ENCODE results near the gene HS1BP3.

HS1BP3 gene

GRCh38 chr2:20617892-20618467, 32.9 kb downstream of the HS1BP3 start:
- no peak for DNase-seq (ENCODE audit: low read depth, low spot score)

GRCh38 chr2:20617081-20617575, 33.8 kb downstream of the HS1BP3 start:
- peak; percentile 80 for DNase-seq (ENCODE audit: low read depth, low spot score)

DNA sequence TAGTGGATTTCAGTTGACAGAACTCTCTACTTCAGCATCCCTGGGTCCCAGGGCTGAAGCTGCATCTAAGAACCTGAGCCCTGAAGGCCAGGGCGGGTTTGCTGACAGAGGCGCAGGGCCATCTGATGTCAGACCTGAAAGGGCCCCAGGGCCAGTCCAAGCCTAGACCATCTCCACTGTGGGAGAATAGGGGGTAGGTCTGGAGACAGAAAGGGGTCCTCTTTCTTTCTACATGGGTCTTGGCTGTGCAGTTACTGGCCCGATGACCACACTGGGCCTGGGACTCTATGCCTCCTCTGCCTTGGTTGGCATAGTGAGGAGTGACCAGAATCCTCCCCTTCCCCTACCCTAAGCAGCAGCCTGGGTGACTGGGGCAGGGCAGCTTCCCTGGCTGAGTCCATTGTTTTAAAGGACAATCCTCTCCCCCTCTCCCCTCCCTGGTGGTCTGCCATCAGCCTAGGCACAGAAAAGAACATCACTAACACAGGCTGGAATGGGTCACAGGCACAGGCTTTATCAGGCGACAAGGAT, 34.5 kb downstream of the HS1BP3 start:
- DNase-seq (ENCODE audit: low read depth, low spot score): no peak

DNA sequence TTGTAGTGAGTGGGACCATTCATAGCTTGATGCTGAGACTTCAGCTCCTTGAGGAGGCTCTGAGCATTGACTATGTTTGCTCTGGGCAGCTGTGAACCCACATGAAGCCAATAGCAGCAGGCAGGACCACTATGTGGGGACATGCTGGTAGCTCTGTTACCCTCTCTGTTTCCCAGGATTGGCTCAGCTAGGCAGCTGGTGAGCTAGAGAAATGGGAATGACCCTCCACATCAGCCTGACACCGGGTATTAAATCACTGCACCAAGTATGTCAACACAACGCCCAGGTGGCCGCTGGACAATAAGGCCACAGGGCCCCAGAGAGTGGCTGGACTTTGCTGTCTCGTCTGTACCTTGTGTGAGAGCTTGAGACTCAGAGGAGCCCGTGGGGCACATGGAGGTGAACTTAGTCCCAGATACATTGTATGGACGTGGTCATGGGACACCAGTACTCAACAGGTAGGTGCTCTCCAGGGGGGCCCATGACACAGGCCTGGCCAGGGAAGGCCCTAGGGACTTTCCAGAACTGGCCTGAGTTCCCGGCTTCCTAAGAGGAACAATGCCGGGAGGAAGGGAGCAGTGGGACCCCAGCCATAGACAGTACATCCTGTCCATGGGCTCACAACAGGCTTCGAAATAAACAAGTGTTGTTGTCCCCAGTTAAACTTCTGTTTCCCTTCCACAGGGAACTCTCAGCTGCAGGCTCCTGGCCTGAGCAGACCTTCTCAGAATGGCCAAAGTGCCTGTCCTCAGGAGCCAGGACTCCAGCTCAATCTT, 35.2 kb downstream of the HS1BP3 start:
- no peak for DNase-seq (ENCODE audit: low read depth, low spot score)

- no peak for DNase-seq (ENCODE audit: low read depth, low spot score)
Measured at GRCh38 chr2:20615068-20615465, 35.8 kb downstream of the HS1BP3 start.

DNA sequence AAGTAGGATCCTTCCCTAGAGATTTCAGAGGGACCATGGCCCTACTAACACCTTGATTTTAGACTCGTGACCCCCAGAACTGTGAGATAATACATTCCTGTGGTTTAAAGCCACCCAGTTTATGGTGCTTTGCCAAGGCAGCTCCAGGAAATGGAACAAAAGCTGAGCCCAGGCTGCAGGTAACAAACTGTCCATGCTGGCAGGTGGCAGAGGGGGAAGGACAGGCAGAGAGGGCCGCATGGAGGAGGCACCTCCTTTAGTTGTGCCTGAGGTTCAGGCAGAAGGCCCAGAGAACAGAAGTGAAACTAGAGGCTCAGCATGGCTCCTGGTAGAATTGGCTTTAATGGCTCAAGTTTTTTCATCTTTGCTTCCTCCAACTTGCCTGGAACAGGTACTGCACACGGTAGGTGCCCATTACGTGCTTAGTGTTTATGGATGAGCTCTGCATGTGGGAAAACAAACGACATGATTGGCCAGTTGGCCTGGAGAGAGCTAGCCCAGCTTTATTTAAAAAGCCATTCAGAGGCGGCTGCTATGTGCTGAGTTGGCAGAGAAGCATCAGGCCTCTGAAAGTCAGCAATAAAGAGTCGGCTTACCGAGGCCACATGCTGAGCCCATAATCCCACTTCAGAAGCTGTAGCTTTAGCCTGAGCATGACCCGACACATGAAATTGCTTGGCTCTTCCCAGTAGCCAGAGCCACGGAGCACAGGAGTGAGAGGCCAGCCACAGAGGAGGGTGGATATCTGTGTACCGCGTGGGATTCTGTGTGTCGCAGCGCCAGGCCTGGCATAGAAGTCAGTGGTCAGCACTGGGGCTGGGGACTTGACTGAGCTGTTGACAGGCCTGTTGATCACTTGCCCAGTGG, 36.5 kb downstream of the HS1BP3 start:
- DNase-seq (ENCODE audit: low read depth, low spot score): peak; percentile 76

DNA sequence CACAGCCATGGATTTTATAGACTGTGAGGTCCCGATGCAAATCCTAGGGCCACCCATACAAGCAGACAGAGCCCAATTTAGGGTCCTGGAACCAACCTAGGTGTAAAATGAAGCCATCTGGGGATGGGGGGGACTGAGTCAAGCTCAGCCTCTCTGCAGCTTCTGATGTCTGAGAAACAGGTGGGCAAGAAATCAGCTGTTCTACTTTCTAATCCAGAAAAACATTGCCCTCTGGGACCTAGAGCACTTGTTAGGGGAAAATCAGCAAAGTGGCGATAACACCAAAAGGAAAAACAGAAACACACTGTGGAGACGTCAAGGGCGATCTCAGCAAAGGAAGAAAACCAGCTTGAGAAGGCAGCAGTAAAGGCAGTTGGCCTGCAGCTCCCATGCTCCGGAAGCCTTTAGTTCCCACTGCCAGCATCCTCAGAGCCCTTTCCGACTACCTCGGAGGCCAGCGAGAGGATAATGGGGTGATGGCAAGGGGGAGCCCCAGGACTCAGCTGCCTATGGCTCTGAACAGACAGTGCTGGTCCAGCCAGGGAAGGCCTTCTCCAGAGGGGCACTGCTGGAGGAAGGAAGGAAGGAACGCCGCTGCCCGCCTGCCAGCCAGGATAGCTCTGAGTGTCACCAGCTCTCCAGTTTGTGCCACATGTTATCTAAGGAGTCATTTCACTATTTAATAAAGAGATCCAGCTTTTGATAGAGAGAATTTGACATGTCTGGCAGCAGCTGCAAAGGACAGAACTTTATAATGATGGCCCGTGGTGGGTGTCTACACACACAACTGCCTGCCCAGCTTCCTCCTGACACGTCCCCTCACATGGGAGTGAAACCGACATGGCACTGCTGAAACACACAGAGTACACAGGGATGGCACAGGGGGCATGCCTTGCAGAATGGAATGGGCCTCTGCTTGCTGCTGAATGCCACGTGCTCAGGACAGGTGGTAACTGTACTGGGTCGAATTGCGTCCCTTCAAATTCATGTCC, 37.7 kb downstream of the HS1BP3 start:
- no peak for DNase-seq (ENCODE audit: low read depth, low spot score)

DNA sequence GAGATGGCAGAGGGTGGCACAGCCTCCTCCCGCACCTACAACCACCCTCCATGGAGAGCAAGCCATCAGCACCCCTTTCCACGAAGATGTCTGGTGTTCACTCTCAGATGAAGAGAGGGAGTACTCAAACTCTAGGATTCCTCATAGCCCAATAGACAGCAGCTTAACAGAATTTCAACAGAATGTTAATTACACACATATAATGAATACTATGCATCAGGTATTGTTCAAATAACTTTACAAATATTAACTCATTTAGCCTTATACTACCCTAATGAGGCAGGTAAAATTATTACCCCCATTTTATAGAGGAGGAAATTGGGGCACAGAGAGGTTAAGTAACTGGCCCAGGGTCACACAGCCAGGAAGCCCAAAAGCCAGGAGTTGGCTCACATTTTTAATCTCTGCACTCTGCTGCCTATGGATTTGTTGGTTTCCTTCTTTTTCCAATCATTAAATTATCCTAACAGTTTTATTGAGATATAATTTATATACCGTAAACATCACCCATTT, 39.0 kb downstream of the HS1BP3 start:
- DNase-seq (ENCODE audit: low read depth, low spot score): no peak

DNA sequence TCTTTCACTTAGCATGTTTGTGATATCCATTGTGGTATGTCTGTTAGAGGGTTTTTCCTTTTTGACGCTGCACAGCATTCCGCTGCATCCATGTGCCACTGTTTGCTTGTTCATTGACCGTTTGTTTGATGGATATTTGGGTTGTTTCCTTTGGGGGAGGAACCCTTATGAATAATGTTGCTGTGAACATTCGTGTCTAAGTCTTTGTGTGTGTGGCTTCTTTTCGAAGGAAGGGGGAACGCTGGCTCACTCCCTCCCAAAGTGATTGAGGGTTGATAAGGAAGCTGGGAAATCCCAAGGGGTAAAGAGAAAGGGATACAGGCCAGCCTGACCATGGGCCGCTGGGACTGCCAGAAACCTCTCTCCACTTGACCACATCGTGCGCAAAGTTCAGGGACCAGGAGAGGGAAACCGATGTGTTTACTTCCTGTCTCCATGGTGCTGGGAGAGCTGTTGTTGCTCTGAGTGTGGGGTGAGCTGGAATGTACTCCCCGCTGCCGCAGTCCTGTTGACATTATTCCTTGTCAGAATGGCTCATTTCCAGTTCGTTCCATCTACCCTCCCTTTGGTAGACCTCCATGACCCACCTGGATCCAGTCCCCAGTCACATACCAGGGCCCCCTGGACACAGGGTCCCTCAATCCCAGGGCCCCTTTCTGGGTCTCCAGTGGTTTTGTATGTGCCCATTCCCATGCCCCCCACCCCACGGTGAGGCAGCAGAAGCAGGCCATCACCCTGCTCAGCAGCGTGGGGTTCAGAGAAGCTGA, 39.6 kb downstream of the HS1BP3 start:
- no peak for DNase-seq (ENCODE audit: low read depth, low spot score)

- no peak for DNase-seq (ENCODE audit: low read depth, low spot score)
Measured at GRCh38 chr2:20609995-20610357, 40.9 kb downstream of the HS1BP3 start.

GRCh38 chr2:20609349-20609994, 41.4 kb downstream of the HS1BP3 start:
- DNase-seq (ENCODE audit: low read depth, low spot score): no peak

DNA sequence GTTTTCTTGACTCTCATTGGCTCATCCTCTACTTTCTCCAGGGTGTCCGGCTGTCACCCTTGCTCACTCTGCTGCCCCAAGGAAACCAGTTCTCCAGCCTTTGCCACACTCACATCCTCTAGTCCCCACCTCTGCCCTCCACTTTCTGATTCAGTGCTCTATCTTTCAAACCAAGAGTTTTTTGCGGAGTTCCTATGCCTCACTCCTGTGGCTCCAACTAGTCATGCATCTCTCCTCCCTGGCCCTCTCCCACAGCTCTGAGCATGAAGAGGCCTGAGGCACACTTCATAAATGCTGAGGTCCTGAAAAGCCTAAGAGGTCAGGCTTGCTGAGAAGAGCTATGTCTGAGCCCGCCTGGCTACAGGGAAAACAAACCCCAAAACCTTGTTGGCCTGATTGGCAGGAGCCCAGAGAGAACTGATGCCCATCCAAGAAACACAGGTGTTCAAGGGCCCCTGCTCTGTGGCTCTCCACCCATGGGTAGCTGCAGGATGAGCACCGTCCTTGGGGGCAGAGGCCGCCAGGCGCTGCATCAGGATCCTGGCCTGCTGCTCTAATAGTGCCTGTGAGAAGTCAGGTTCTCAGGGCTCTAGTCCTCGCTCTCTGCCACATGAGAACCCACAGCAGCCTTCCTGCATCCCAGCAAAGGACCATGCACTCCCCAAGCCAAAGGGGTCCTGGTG, 42.1 kb downstream of the HS1BP3 start:
- DNase-seq (ENCODE audit: low read depth, low spot score): no peak

DNA sequence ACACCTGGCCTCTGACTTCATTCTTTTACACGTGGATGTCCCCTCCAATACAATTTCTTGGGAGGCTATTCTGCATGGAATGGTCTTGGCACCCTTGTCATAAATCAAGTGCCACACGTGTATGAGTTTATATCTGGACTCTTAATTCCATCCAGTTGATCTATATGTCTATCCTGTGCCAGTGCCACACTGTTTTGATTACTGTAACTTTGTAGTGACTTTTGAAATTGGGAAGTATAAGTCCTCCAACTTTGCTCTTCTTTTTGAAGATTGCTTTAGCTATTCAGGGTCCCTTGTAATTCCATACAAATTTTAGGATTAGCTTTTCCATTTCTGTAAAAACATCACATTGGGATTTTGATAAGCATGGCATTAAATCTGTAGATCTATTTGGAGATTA, 43.5 kb downstream of the HS1BP3 start:
- DNase-seq (ENCODE audit: low read depth, low spot score): no peak

DNA sequence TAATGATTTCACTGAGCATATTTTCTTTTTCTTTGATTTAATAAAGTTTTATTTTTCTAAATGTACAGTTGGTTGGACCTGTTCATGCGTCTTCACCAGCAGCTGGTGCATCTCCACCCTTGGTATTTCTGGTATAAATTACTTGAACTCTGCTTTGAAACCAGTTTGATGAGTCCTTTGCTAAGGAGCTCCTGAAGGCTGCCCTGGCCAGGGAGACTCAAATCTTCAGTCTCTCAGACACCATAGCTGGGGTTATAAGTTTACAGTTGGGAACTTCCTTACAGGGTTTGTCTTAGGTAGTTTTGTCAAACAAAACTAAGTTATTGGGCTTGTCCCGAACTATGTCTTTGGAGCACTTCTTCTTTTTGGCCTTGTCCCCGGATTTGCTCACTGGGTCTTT, 44.7 kb downstream of the HS1BP3 start:
- no peak for DNase-seq (ENCODE audit: low read depth, low spot score)

GRCh38 chr2:20604951-20605381, 45.9 kb downstream of the HS1BP3 start:
- no peak for DNase-seq (ENCODE audit: low read depth, low spot score)

DNA sequence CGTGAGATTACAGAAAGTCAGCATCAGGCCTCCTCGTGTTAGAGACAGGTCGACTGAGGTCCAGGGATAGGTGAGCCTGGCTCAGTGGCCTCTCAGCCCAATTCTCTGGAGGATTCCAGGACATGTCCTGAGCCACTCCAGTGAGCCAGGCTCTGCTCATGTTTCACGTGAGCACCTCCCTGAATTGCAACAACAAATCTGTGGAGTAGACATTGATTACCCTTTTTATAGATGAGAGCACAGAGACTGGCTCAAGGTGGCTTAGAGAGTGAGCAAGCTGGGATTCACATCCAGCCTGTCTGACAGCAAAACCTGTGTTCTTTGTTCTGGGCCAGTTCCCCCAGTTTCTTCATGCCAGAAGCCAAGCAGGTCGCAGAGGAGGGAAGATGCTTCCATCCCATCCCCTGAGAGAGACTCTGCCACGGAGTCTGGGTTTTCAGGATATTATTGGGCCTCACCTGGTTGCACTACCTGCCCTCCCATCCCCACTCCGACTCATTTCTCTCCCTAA, 46.4 kb downstream of the HS1BP3 start:
- DNase-seq (ENCODE audit: low read depth, low spot score): no peak

DNA sequence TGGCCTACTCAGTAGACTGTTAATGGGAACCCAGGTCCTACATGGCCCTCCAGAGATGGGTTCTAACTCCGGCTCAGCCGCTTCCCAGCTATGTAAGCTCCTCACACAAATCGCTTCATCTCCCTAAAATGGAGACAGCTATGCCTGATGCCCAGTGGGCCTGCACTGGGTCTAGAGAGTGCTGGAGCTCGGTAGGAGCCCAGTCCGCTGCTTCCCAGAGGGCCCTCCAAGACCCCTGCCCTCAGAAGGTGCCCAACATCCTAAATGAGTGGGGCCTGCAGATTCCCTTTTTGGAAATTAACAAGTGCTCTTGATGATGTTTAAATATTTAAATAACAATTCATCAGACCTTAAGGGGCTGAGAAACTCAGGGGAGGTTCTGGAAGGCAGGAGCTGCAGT, 47.1 kb downstream of the HS1BP3 start:
- no peak for DNase-seq (ENCODE audit: low read depth, low spot score)

DNA sequence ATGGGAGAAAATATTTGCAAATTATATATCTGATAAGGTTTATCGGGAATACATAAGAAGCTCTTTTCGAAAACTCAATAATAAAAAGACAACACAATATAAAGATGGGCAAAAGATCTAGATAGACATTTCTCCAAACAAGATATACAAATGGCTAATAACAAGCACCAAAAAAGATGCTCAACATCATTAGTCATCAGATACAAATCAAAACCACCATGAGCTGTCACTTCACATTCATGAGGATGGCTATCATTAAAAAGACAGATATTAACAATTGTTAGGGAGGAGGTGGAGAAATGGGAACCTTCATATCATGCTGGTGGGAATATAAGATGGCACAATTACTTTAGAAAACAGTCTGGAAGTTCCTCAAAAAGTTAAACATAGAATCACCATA, 48.1 kb downstream of the HS1BP3 start:
- DNase-seq (ENCODE audit: low read depth, low spot score): no peak
